ENCODE data around the gene TMEM203.

DNA sequence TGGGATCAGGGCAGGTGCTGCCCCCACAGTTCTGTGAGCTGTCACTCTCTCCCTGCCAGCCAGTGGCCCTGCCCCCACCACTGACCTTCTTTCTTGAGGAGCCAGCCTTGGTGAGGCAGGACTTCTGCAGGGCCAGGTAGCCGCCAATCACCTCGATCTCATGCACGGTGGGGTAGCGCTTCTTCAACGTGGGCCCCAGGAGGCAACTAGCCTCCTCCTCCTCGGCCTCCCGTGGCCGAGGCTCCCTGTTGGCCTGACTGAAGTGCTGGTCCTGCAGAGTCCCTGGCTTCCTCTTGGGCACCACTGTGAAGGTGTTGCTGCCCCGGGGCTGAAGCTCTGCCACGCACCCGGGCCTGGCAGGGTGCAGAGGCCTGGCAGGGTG, 6.6 kb downstream of the TMEM203 start:
- no peak for TF ChIP-seq YY1 (IDR thresholded peaks at IDR 0.05; ENCODE audit: low read depth)
- TF ChIP-seq EP300 (IDR thresholded peaks at IDR 0.05; ENCODE audit: borderline replicate concordance), result no peak
- no peak for TF ChIP-seq TAF1 (IDR thresholded peaks at IDR 0.05; ENCODE audit: low read depth)
- TF ChIP-seq, protein P1, sequence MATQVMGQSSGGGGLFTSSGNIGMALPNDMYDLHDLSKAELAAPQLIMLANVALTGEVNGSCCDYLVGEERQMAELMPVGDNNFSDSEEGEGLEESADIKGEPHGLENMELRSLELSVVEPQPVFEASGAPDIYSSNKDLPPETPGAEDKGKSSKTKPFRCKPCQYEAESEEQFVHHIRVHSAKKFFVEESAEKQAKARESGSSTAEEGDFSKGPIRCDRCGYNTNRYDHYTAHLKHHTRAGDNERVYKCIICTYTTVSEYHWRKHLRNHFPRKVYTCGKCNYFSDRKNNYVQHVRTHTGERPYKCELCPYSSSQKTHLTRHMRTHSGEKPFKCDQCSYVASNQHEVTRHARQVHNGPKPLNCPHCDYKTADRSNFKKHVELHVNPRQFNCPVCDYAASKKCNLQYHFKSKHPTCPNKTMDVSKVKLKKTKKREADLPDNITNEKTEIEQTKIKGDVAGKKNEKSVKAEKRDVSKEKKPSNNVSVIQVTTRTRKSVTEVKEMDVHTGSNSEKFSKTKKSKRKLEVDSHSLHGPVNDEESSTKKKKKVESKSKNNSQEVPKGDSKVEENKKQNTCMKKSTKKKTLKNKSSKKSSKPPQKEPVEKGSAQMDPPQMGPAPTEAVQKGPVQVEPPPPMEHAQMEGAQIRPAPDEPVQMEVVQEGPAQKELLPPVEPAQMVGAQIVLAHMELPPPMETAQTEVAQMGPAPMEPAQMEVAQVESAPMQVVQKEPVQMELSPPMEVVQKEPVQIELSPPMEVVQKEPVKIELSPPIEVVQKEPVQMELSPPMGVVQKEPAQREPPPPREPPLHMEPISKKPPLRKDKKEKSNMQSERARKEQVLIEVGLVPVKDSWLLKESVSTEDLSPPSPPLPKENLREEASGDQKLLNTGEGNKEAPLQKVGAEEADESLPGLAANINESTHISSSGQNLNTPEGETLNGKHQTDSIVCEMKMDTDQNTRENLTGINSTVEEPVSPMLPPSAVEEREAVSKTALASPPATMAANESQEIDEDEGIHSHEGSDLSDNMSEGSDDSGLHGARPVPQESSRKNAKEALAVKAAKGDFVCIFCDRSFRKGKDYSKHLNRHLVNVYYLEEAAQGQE (IDR thresholded peaks at IDR 0.05; ENCODE audit: low read depth), result no peak
- no peak for TF ChIP-seq RAD21 (IDR thresholded peaks at IDR 0.05; ENCODE audit: low read depth)
- TF ChIP-seq TCF12 (IDR thresholded peaks at IDR 0.05; ENCODE audit: low read depth), result no peak
- TF ChIP-seq, protein P2, sequence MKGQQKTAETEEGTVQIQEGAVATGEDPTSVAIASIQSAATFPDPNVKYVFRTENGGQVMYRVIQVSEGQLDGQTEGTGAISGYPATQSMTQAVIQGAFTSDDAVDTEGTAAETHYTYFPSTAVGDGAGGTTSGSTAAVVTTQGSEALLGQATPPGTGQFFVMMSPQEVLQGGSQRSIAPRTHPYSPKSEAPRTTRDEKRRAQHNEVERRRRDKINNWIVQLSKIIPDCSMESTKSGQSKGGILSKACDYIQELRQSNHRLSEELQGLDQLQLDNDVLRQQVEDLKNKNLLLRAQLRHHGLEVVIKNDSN (IDR thresholded peaks at IDR 0.05), result no peak
- no peak for TF ChIP-seq CEBPB (IDR thresholded peaks at IDR 0.05)
- no peak for TF ChIP-seq CREB1 (IDR thresholded peaks at IDR 0.05; ENCODE audit: low read depth)
- TF ChIP-seq, protein P3, sequence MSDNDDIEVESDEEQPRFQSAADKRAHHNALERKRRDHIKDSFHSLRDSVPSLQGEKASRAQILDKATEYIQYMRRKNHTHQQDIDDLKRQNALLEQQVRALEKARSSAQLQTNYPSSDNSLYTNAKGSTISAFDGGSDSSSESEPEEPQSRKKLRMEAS (IDR thresholded peaks at IDR 0.05), result no peak
- TF ChIP-seq FOXM1 (IDR thresholded peaks at IDR 0.05; ENCODE audit: borderline replicate concordance, low read depth), result no peak
- TF ChIP-seq EGR1 (IDR thresholded peaks at IDR 0.05), result no peak
- no peak for TF ChIP-seq TEAD4 (IDR thresholded peaks at IDR 0.05)
- TF ChIP-seq NFIC (IDR thresholded peaks at IDR 0.05), result no peak

Measured in Ishikawa (cell line).